Spleen (tissue), 7 donors: Measurements from ENCODE around the gene ARMCX2.

Source experiments
- CTCF ChIP-seq, 11 experiments: fragments of 200-600 bp in 7 of 11; fragments of 450-650 bp in 4 of 11; sonication (generic) in 4 of 11; IDR thresholded peaks in 8 of 11; conservative IDR thresholded peaks in 3 of 11; 1 replicate in 7 of 11; 2 replicates in 4 of 11; pipeline versions ENCODE4 v1.4.0 to v1.8.0; 2016 to 2021; ENCODE audit warnings: antibody characterized with exemption in 11 of 11, inconsistent platforms in 4 of 11, mild to moderate bottlenecking in 1 of 11
- POLR2A ChIP-seq, 3 donors: fragments of 450-650 bp; IDR thresholded peaks; one replicate each; pipeline ENCODE4 v1.5.1; 2017; ENCODE audit warnings: antibody characterized with exemption in 3 of 3, mild to moderate bottlenecking in 1 of 3
- POLR2AphosphoS5 ChIP-seq, 3 donors: sonication (generic); formaldehyde crosslinking; IDR thresholded peaks; one replicate each; pipeline ENCODE4 v1.5.1; 2017; ENCODE audit warnings: antibody characterized with exemption in 3 of 3
- donor health status: DM: no; HTN: no; CAD: no; lungs with moderate emphysema.
- donor health status: DM: no; HTN: no; CAD: no.
- donor health status: DM: no; HTN: no; CAD: no.

- no peak for TF ChIP-seq CTCF (IDR thresholded peaks at IDR 0.05 in 8 of 11, conservative IDR thresholded peaks at IDR 0.05 in 3 of 11)
- no peak for TF ChIP-seq POLR2A (IDR thresholded peaks at IDR 0.05)
- no peak for TF ChIP-seq POLR2AphosphoS5 (IDR thresholded peaks at IDR 0.05)
These were observed 26.3 kb upstream of the ARMCX2 start for GRCh38 chrX:101685923-101686322.
